WTC11 (cell line): ENCODE data around the gene FBH1. TPM values are rescaled to one million over a fixed set of nuclear protein-coding genes. Genes with fewer than 3 reads are reported as not detected.

Experiments
- ATAC-seq: fragments of 200-7000 bp; cut with Tn5 transposase; 2 replicates; pipeline ENCODE4 v1.10.0; 2021; ENCODE audit warnings: mild to moderate bottlenecking, moderate library complexity
- CTCF ChIA-PET: fragments of 300-600 bp; sonication (Branson Sonifier 250); formaldehyde crosslinking; loops from one replicate; lab custom pipeline; 2021; ENCODE audit warnings: antibody characterized with exemption; lab: Charles Lee
- POLR2A ChIA-PET: fragments of 350-600 bp; sonication (Branson Sonifier 250); formaldehyde crosslinking; loops from one replicate; lab custom pipeline; 2021; ENCODE audit warnings: antibody characterized with exemption; lab: Charles Lee
- DNase-seq: peaks from one replicate; pipeline ENCODE4 v3.0.0; 2021; ENCODE audit warnings: low spot score
- H3K27ac Mint-ChIP-seq: 2 replicates; pipeline ENCODE4 v1.8.0; 2021; ENCODE audit warnings: mixed read lengths
- H3K27me3 Mint-ChIP-seq: 2 replicates; pipeline ENCODE4 v1.8.0; 2021; ENCODE audit warnings: low read depth, mild to moderate bottlenecking, moderate library complexity, mixed read lengths
- H3K36me3 Mint-ChIP-seq: 2 replicates; pipeline ENCODE4 v1.8.0; 2021; ENCODE audit warnings: mixed read lengths
- H3K4me1 Mint-ChIP-seq: 2 replicates; pipeline ENCODE4 v1.8.0; 2022; ENCODE audit warnings: mixed read lengths
- H3K4me3 Mint-ChIP-seq: 2 replicates; pipeline ENCODE4 v1.8.0; 2021; ENCODE audit warnings: mild to moderate bottlenecking, moderate library complexity, mixed read lengths
- H3K9me3 Mint-ChIP-seq: 2 replicates; pipeline ENCODE4 v1.8.0; 2021; ENCODE audit warnings: mixed read lengths
- AFF4 ChIP-seq: sonication (generic); formaldehyde crosslinking; IDR thresholded peaks from 2 replicates; pipeline ENCODE4 v1.8.1; 2023; ENCODE audit warnings: mild to moderate bottlenecking, missing genetic modification reagents, borderline replicate concordance
- ATF6 ChIP-seq: sonication (generic); formaldehyde crosslinking; IDR thresholded peaks from 2 replicates; pipeline ENCODE4 v1.8.1; 2023; ENCODE audit warnings: mild to moderate bottlenecking, missing genetic modification reagents
- EMX1 ChIP-seq: fragments of 250-450 bp; sonication (Bioruptor Pico); IDR thresholded peaks from 2 replicates; pipeline ENCODE4 v1.8.0; 2021; ENCODE audit warnings: mild to moderate bottlenecking
- ETV6 ChIP-seq: sonication (generic); formaldehyde crosslinking; IDR thresholded peaks from 2 replicates; pipeline ENCODE4 v1.8.1; 2022; ENCODE audit warnings: mild to moderate bottlenecking, missing genetic modification reagents
- FOXJ3 ChIP-seq: sonication (generic); formaldehyde crosslinking; IDR thresholded peaks from 2 replicates; pipeline ENCODE4 v1.9.0; 2021; ENCODE audit warnings: missing genetic modification reagents, mild to moderate bottlenecking, borderline replicate concordance
- FOXP1 ChIP-seq: sonication (generic); formaldehyde crosslinking; IDR thresholded peaks from 2 replicates; pipeline ENCODE4 v1.8.0; 2022; ENCODE audit warnings: missing genetic modification reagents, mild to moderate bottlenecking, moderate library complexity, borderline replicate concordance
- KAT7 ChIP-seq: sonication (generic); formaldehyde crosslinking; IDR thresholded peaks from 2 replicates; pipeline ENCODE4 v1.8.1; 2023; ENCODE audit warnings: missing genetic modification reagents, mild to moderate bottlenecking, borderline replicate concordance
- NFATC4 ChIP-seq: fragments of 250-450 bp; sonication (Bioruptor Pico); IDR thresholded peaks from 2 replicates; pipeline ENCODE4 v1.9.0; 2021; ENCODE audit warnings: mild to moderate bottlenecking
- TP53 ChIP-seq: sonication (generic); formaldehyde crosslinking; IDR thresholded peaks from 2 replicates; pipeline ENCODE4 v1.8.1; 2023; ENCODE audit warnings: mild to moderate bottlenecking, missing genetic modification reagents
- ZMAT4 ChIP-seq: fragments of 250-450 bp; sonication (Bioruptor Pico); IDR thresholded peaks from 2 replicates; pipeline ENCODE4 v1.9.0; 2021; ENCODE audit warnings: mild to moderate bottlenecking
- ZSCAN18 ChIP-seq: fragments of 250-450 bp; sonication (Bioruptor Pico); IDR thresholded peaks from 2 replicates; pipeline ENCODE4 v2.1.2; 2022; ENCODE audit warnings: mild to moderate bottlenecking, moderate library complexity
- total RNA-seq: library from RNA; stranded (reverse); gene quantifications from 3 replicates; pipeline ENCODE4 v1.2.3, GENCODE V29; 2021
- TF ChIP-seq, protein P1 (sequence below): fragments of 250-450 bp; sonication (Bioruptor Pico); IDR thresholded peaks from 2 replicates; pipeline ENCODE4 v1.9.0; 2021; ENCODE audit warnings: mild to moderate bottlenecking, borderline replicate concordance
- TF ChIP-seq, protein P2 (sequence below): sonication (generic); formaldehyde crosslinking; IDR thresholded peaks from 2 replicates; pipeline ENCODE4 v1.8.0; 2023; ENCODE audit warnings: mild to moderate bottlenecking, missing genetic modification reagents
- TF ChIP-seq, protein P3 (sequence below): sonication (generic); formaldehyde crosslinking; conservative IDR thresholded peaks from 2 replicates; pipeline ENCODE4 v1.8.1; 2022; ENCODE audit warnings: mild to moderate bottlenecking, missing genetic modification reagents

The FBH1 gene
- total RNA-seq, 1 experiment from 2014 or later: 66.8 TPM

- ChIA-PET CTCF (interaction anchor here (1.6 kb wide), 1 partner anchor 95 kb away, joined by 6 read pairs; no protein-coding TSS in a partner anchor), POLR2A (no interaction called here)
- H3K27ac Mint-ChIP-seq: 0 out of 2 replicates have a peak overlapping the region, but pooled peaks have one; percentile 4
- H3K9me3 Mint-ChIP-seq: peaks cover 19% of the 10 kb centered on the region
- TF ChIP-seq FOXP1 (CRISPR knock-in tag) (no peak), NFATC4 (CRISPR knock-in tag) (no peak), TP53 (no peak), ZMAT4 (CRISPR knock-in tag) (no peak), AFF4 (CRISPR knock-in tag) (no peak), ATF6 (CRISPR knock-in tag) (no peak), EMX1 (CRISPR knock-in tag) (no peak), ETV6 (no peak), KAT7 (CRISPR knock-in tag) (no peak), FOXJ3 (no peak), ZSCAN18 (CRISPR knock-in tag) (no peak)
- TF ChIP-seq, protein P1, sequence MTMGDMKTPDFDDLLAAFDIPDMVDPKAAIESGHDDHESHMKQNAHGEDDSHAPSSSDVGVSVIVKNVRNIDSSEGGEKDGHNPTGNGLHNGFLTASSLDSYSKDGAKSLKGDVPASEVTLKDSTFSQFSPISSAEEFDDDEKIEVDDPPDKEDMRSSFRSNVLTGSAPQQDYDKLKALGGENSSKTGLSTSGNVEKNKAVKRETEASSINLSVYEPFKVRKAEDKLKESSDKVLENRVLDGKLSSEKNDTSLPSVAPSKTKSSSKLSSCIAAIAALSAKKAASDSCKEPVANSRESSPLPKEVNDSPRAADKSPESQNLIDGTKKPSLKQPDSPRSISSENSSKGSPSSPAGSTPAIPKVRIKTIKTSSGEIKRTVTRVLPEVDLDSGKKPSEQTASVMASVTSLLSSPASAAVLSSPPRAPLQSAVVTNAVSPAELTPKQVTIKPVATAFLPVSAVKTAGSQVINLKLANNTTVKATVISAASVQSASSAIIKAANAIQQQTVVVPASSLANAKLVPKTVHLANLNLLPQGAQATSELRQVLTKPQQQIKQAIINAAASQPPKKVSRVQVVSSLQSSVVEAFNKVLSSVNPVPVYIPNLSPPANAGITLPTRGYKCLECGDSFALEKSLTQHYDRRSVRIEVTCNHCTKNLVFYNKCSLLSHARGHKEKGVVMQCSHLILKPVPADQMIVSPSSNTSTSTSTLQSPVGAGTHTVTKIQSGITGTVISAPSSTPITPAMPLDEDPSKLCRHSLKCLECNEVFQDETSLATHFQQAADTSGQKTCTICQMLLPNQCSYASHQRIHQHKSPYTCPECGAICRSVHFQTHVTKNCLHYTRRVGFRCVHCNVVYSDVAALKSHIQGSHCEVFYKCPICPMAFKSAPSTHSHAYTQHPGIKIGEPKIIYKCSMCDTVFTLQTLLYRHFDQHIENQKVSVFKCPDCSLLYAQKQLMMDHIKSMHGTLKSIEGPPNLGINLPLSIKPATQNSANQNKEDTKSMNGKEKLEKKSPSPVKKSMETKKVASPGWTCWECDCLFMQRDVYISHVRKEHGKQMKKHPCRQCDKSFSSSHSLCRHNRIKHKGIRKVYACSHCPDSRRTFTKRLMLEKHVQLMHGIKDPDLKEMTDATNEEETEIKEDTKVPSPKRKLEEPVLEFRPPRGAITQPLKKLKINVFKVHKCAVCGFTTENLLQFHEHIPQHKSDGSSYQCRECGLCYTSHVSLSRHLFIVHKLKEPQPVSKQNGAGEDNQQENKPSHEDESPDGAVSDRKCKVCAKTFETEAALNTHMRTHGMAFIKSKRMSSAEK (CRISPR knock-in tag): no peak
- TF ChIP-seq, protein P2, sequence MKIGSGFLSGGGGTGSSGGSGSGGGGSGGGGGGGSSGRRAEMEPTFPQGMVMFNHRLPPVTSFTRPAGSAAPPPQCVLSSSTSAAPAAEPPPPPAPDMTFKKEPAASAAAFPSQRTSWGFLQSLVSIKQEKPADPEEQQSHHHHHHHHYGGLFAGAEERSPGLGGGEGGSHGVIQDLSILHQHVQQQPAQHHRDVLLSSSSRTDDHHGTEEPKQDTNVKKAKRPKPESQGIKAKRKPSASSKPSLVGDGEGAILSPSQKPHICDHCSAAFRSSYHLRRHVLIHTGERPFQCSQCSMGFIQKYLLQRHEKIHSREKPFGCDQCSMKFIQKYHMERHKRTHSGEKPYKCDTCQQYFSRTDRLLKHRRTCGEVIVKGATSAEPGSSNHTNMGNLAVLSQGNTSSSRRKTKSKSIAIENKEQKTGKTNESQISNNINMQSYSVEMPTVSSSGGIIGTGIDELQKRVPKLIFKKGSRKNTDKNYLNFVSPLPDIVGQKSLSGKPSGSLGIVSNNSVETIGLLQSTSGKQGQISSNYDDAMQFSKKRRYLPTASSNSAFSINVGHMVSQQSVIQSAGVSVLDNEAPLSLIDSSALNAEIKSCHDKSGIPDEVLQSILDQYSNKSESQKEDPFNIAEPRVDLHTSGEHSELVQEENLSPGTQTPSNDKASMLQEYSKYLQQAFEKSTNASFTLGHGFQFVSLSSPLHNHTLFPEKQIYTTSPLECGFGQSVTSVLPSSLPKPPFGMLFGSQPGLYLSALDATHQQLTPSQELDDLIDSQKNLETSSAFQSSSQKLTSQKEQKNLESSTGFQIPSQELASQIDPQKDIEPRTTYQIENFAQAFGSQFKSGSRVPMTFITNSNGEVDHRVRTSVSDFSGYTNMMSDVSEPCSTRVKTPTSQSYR (CRISPR knock-in tag): no peak
- TF ChIP-seq, protein P3, sequence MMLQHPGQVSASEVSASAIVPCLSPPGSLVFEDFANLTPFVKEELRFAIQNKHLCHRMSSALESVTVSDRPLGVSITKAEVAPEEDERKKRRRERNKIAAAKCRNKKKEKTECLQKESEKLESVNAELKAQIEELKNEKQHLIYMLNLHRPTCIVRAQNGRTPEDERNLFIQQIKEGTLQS (CRISPR knock-in tag): no peak
- TF ChIP-seq, all 79 proteins: peak for 0
- Mint-ChIP-seq H3K27me3 (no peaks in the 10 kb centered on the region), H3K36me3 (peaks cover 26% of the 10 kb centered on the region), H3K4me3 (no peak overlapping the region), H3K4me1 (0 out of 2 replicates have a peak, but pooled peaks cover 5% of the 10 kb centered on the region)
- no peak for DNase-seq
- ATAC-seq: no peak
These were observed 18.4 kb upstream of the FBH1 start for GRCh38 chr10:5871596-5871995.
